Caco-2 (cell line): ENCODE data around the gene FCHSD2. TPM values are rescaled to one million over a fixed set of nuclear protein-coding genes. Genes with fewer than 3 reads are reported as not detected.

Source experiments
- BruUV-seq: library from RNA; stranded (reverse); fragments of 400-500 nt; replicated peaks from 2 replicates; lab custom pipeline; 2021; lab: Mats Ljungman, UMichigan
- CTCF ChIA-PET: fragments of 300-600 bp; sonication (Branson Sonifier 250); formaldehyde crosslinking; loops from one replicate; lab custom pipeline; 2022; ENCODE audit warnings: antibody characterized with exemption; lab: Charles Lee
- POLR2A ChIA-PET: fragments of 300-600 bp; sonication (Branson Sonifier 250); formaldehyde crosslinking; loops from one replicate; lab custom pipeline; 2022; ENCODE audit warnings: antibody characterized with exemption; lab: Charles Lee
- DNase-seq, 2 experiments: peaks; one replicate each; pipeline versions ENCODE4 v3.0.0 to v3.0.0-alpha.2; 2020 to 2022
- H3K27me3 ChIP-seq: replicated peaks from 2 replicates; pipeline ENCODE4 v1.6.0; 2011; ENCODE audit warnings: low read length; ENCODE audit not compliant: control insufficient read depth, insufficient read depth
- H3K36me3 ChIP-seq: 2 replicates; pipeline ENCODE4 v1.5.1; 2011; ENCODE audit warnings: low read length; ENCODE audit not compliant: control insufficient read depth, insufficient read depth
- H3K4me1 ChIP-seq: fragments of 250-450 bp; sonication (Bioruptor Pico); 2 replicates; pipeline ENCODE4 v1.5.1; 2020; ENCODE audit warnings: mild to moderate bottlenecking
- H3K4me3 ChIP-seq: 2 replicates; pipeline ENCODE4 v1.5.1; 2011; ENCODE audit warnings: low read depth, mild to moderate bottlenecking, control low read depth, low read length
- H3K9me3 ChIP-seq: fragments of 250-450 bp; sonication (Bioruptor Pico); 2 replicates; pipeline ENCODE4 v1.5.1; 2020; ENCODE audit warnings: mild to moderate bottlenecking, moderate library complexity
- H3K27ac Mint-ChIP-seq: one replicate; pipeline ENCODE4 v1.8.0; 2022; ENCODE audit warnings: mixed read lengths; ENCODE audit not compliant: unreplicated experiment
- H3K27me3 Mint-ChIP-seq: one replicate; pipeline ENCODE4 v1.8.0; 2022; ENCODE audit warnings: mixed read lengths; ENCODE audit not compliant: insufficient read depth, unreplicated experiment
- H3K36me3 Mint-ChIP-seq: one replicate; pipeline ENCODE4 v1.8.0; 2022; ENCODE audit warnings: mild to moderate bottlenecking, mixed read lengths; ENCODE audit not compliant: insufficient read depth, unreplicated experiment
- H3K4me1 Mint-ChIP-seq: one replicate; pipeline ENCODE4 v1.8.0; 2022; ENCODE audit warnings: low read depth, mixed read lengths; ENCODE audit not compliant: unreplicated experiment
- H3K4me3 Mint-ChIP-seq: one replicate; pipeline ENCODE4 v1.8.0; 2022; ENCODE audit warnings: mild to moderate bottlenecking, moderate library complexity, mixed read lengths; ENCODE audit not compliant: unreplicated experiment
- H3K9me3 Mint-ChIP-seq: one replicate; pipeline ENCODE4 v1.8.0; 2022; ENCODE audit warnings: mixed read lengths; ENCODE audit not compliant: unreplicated experiment
- intact Hi-C: fragments of 100-400 bp; cut with micrococcal nuclease; formaldehyde crosslinking; loops from one replicate; pipeline ENCODE4 v1.10.0; 2022; ENCODE audit not compliant: unreplicated experiment
- total RNA-seq: library from RNA; stranded (reverse); gene quantifications from 2 replicates; pipeline ENCODE4 v1.2.3, GENCODE V29; 2022
- TF ChIP-seq, protein P1 (sequence below), 2 experiments: fragments of 200-600 bp in 1 of 2; IDR thresholded peaks; 1 replicate in 1 of 2; 2 replicates in 1 of 2; pipeline versions ENCODE4 v1.5.1 to v1.8.0; 2011 to 2022; ENCODE audit warnings: antibody characterized with exemption in 1 of 2, control low read depth in 1 of 2, inconsistent platforms in 1 of 2, low read depth in 1 of 2, low read length in 1 of 2, mild to moderate bottlenecking in 1 of 2, moderate library complexity in 1 of 2; ENCODE audit not compliant: insufficient read depth in 1 of 2, severe bottlenecking in 1 of 2, unreplicated experiment in 1 of 2

Gene FCHSD2
- total RNA-seq, 1 experiment from 2014 or later = 32.7 TPM

DNA sequence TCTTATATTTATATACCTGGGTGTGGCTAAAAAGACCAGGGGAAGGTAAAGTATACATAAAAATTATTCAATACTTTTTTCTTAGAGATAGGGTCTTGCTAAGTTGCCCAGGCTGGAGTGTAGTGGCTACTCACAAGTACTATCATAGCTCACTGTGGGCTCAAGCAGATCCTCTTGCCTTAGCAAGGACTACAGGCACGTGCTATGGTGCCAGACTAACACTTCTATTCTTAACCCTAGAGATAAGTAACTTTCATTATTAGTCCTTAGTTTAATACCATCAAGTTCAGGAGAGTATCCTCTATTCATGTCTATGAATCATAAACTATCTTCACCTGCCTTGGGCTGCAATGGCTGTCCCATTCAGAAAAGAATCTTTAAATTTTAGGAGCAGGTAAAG, 11.9 kb downstream of the FCHSD2 start:
- H3K4me1 ChIP-seq = peaks cover 5% of the 10 kb centered on the region
- 0 out of 2 replicates have a peak, but pooled peaks cover under 1% of the 10 kb centered on the region for H3K9me3 ChIP-seq
- BruUV-seq = no TSS peak
- Mint-ChIP-seq H3K4me1 (peaks cover 2% of the 10 kb centered on the region), H3K4me3 (no peak overlapping the region), H3K9me3 (peaks cover 1% of the 10 kb centered on the region), H3K27me3 (no peaks in the 10 kb centered on the region), H3K36me3 (peaks cover 16% of the 10 kb centered on the region), H3K27ac (no peak overlapping the region)
- no peaks in the 10 kb centered on the region for H3K27me3 ChIP-seq
- TF ChIP-seq, protein P1, sequence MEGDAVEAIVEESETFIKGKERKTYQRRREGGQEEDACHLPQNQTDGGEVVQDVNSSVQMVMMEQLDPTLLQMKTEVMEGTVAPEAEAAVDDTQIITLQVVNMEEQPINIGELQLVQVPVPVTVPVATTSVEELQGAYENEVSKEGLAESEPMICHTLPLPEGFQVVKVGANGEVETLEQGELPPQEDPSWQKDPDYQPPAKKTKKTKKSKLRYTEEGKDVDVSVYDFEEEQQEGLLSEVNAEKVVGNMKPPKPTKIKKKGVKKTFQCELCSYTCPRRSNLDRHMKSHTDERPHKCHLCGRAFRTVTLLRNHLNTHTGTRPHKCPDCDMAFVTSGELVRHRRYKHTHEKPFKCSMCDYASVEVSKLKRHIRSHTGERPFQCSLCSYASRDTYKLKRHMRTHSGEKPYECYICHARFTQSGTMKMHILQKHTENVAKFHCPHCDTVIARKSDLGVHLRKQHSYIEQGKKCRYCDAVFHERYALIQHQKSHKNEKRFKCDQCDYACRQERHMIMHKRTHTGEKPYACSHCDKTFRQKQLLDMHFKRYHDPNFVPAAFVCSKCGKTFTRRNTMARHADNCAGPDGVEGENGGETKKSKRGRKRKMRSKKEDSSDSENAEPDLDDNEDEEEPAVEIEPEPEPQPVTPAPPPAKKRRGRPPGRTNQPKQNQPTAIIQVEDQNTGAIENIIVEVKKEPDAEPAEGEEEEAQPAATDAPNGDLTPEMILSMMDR (IDR thresholded peaks at IDR 0.05; ENCODE audit: insufficient read depth in 1 of 2, low read depth in 1 of 2, low read length in 1 of 2, severe bottlenecking in 1 of 2, unreplicated experiment in 1 of 2) = no peak
- H3K36me3 ChIP-seq = no peaks in the 10 kb centered on the region
- no peak overlapping the region for H3K4me3 ChIP-seq
- POLR2A ChIA-PET = no interaction called here
- no peak for DNase-seq
- intact Hi-C loops = no loop called here
- CTCF ChIA-PET = no interaction called here

DNA sequence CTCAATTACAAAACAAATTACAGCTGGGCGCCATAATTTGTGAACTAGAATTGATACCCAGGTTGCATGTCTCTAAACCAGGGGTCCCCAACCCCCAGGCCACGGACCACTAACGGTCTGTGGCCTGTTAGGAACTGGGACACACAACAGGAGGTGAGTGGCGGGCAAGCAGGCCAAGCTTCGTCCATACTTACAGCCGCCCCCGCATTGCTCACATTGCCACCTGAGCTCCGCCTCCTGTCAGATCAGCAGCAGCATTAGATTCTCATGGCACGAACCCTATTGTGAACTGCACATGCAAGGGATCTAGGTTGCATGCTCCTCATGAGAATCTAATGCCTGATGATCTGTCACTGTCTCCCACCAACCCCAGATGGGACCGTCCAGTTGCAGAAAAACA, 12.9 kb downstream of the FCHSD2 start:
- Mint-ChIP-seq H3K27me3 (no peaks in the 10 kb centered on the region), H3K27ac (no peak overlapping the region), H3K4me3 (no peak overlapping the region), H3K4me1 (no peaks in the 10 kb centered on the region), H3K9me3 (peaks cover 10% of the 10 kb centered on the region), H3K36me3 (peaks cover 16% of the 10 kb centered on the region)
- DNase-seq = no peak
- Histone ChIP-seq H3K9me3 (0 out of 2 replicates have a peak, but pooled peaks cover 3% of the 10 kb centered on the region), H3K4me1 (0 out of 2 replicates have a peak, but pooled peaks cover 3% of the 10 kb centered on the region), H3K36me3 (no peaks in the 10 kb centered on the region), H3K4me3 (no peak overlapping the region), H3K27me3 (no peaks in the 10 kb centered on the region)
- BruUV-seq = no TSS peak
- CTCF ChIA-PET = interaction anchor here (0.6 kb wide), 1 partner anchor 180 kb away, joined by 9 read pairs; no protein-coding TSS in a partner anchor
- intact Hi-C loops = no loop called here
- POLR2A ChIA-PET = no interaction called here
- TF ChIP-seq, protein P1 (IDR thresholded peaks at IDR 0.05; ENCODE audit: insufficient read depth in 1 of 2, low read depth in 1 of 2, low read length in 1 of 2, severe bottlenecking in 1 of 2, unreplicated experiment in 1 of 2) = no peak

DNA sequence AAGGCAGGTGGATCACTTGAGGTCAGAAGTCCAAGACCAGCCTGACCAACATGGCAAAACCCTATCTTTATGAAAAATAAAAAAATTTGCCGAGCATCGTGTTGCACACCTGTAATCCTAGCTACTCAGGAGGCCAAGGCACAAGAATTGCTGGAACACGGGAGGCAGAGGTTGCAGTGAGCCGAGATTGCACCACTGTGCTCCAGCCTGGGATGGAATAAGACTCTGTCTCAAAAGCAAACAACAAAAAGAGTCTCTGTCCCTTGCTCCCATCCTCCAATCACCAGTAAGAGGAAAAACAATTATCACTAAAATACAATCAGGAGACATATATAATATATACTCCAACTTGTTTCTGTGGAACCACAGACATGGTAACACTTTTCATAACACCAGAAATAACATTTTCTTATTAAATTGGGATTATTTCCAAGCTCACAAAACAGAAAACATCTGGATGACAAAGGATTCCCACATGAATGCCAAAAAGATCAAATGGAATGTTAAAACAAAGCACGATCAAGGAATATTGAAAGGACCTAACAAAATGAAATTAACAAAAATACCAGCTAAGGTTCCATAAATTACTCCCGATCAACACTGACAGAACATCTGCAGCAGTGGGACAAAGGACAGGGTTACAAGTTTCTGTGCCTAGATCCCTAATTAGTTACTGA, 15.2 kb downstream of the FCHSD2 start:
- no peaks in the 10 kb centered on the region for H3K4me1 Mint-ChIP-seq
- intact Hi-C loops = no loop called here
- H3K9me3 ChIP-seq = 0 out of 2 replicates have a peak, but pooled peaks cover 3% of the 10 kb centered on the region
- peaks cover 10% of the 10 kb centered on the region for H3K9me3 Mint-ChIP-seq
- POLR2A ChIA-PET = no interaction called here
- no peaks in the 10 kb centered on the region for H3K27me3 Mint-ChIP-seq
- CTCF ChIA-PET = interaction anchor here (0.6 to 1.4 kb wide), 3 partner anchors 51 to 390 kb away, joined by 3 to 4 read pairs (median 3); no protein-coding TSS in a partner anchor
- H3K27me3 ChIP-seq = no peaks in the 10 kb centered on the region
- 0 out of 2 replicates have a peak, but pooled peaks cover under 1% of the 10 kb centered on the region for H3K4me1 ChIP-seq
- peaks cover 12% of the 10 kb centered on the region for H3K36me3 Mint-ChIP-seq
- H3K27ac Mint-ChIP-seq = no peak overlapping the region
- H3K4me3 Mint-ChIP-seq = no peak overlapping the region
- no TSS peak for BruUV-seq
- no peak overlapping the region for H3K4me3 ChIP-seq
- TF ChIP-seq, protein P1 (IDR thresholded peaks at IDR 0.05; ENCODE audit: insufficient read depth in 1 of 2, low read depth in 1 of 2, low read length in 1 of 2, severe bottlenecking in 1 of 2, unreplicated experiment in 1 of 2) = no peak
- no peaks in the 10 kb centered on the region for H3K36me3 ChIP-seq
- DNase-seq = no peak
